ENCODE results near the gene NR1D1.

The NR1D1 gene

DNA sequence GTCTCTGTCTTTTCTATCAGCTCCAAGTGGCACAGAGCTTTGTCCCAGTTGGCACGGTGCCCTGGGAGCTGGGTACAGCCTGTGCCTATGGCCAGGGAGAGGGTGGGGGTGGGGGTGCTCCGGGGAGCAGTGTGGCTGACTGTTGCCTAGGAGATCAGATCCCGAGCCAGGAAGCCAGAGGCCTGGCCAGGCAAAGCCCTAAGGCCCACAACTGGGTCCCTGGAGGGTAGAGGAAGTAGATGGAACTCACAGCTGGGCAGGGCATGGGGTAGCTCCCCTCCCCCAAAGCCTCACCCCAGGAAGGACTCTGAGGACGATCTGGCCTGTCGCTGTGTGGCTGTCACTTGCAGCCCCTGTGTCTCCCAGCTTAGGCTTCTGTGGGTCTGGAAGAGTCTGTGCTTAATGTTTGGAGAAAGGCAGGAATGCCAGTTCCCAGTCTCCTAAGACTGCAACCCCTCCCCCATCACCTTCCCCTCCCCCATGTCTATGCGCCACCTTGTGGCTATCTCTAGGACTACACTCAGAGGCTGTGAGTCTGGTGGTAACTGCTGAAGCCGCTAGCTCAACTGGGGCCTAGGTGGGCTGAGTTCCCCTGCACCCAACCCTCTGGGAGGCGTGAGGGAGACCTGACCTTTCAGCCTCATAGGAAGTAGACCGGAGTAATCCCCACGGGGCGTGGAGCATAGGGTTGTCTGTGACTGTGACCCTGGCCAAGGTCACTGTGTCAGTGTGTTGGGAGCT, 25.0 kb downstream of the NR1D1 start:
- peak; percentile 90 for DNase-seq (ENCODE audit: low spot score)

DNA sequence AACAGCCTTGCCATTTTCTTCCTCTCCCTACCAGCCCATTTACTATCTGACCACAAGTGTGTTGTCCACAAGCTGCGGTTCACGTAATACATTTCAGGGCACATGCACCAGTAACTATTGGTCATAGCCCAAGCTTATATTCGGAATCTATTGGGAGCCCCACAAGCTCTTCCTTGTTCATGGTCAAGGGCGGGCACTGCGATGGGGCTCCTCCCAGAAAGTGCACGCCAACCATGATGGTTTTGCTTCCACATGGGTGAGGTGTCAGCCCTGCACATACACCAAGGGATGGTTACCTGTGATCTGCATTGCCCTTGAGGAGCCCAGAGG, 25.6 kb downstream of the NR1D1 start:
- DNase-seq (ENCODE audit: low spot score) = no peak

DNA sequence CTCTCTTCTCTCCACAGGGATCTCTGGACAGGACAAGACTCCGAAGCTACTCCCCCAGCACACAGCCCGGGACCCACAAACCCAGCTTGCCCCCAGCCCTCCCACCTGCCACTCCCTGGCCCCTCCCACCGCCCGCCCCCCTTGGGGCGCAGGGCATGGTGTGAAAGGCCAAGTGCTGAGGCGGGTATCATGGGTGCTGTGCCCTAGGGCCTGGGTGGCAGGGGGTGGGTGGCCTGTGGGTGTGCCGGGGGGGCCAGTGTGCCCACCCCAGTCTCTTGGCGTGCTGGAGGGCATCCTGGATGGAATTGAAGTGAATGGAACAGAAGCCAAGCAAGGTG, 26.2 kb downstream of the NR1D1 start:
- no peak for DNase-seq (ENCODE audit: low spot score)

DNA sequence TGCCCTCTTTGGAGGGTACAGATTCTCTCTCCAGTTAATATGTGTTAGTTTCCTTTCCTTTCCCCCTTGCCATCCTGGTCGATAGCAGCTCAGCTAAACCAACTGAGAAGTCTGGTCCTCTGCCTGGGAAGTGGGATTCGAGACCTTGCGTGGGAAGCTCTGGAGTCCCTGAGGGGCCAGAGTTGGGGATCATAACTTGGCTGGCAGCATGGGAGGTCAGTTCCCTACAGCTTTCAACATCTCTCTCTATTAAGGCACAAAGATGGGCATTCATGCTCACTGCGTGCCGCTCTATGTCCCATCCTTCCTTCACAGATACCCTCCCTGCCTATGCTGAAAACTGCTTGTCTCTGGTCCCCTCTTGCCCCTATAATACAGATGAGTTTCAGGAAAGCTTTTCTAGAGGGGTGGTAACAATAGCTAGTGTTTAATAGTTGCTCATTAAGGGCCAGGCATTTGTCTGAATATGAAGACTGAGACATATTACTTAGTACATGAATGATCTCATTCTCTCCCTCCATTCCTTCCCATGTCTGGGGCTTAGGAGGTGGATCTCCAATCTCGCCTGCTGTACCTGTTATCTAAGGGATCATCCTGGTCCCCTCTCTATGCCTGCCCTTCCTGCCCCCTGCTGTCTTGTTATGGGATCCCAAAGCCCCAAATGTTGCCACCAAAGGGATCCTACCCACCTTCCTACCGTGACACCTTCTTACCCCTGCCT, 26.8 kb downstream of the NR1D1 start:
- DNase-seq (ENCODE audit: low spot score) = no peak

DNA sequence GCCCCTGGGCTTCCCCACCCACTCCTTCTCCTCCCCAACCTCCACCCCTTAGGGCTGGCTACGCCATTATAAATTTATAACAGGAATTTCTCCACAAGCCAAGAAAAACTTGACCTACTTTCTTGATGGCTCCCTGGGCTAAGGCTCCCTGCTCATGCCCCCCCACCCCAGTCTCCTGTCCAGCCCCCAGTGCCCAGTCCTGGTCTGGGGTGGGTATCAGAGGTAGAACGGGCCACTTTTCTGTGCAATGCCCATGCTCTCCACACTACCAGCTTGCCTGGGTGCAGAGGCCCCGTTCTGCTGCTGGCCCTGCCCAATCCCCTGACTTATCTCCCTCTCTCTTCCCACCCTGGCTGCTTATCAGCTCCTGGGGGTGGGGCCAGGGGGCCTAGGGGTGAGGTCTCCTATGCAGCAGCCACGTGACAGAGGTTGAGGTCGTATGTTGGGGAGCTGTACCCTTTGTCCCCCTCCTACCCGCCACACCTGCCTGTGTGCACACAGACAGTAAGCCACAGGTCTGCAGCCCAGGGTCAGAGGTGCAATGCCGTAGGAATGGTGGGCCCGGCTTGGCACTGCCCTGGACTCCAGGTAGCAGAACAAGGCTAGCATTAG, 27.5 kb downstream of the NR1D1 start:
- no peak for DNase-seq (ENCODE audit: low spot score)

DNA sequence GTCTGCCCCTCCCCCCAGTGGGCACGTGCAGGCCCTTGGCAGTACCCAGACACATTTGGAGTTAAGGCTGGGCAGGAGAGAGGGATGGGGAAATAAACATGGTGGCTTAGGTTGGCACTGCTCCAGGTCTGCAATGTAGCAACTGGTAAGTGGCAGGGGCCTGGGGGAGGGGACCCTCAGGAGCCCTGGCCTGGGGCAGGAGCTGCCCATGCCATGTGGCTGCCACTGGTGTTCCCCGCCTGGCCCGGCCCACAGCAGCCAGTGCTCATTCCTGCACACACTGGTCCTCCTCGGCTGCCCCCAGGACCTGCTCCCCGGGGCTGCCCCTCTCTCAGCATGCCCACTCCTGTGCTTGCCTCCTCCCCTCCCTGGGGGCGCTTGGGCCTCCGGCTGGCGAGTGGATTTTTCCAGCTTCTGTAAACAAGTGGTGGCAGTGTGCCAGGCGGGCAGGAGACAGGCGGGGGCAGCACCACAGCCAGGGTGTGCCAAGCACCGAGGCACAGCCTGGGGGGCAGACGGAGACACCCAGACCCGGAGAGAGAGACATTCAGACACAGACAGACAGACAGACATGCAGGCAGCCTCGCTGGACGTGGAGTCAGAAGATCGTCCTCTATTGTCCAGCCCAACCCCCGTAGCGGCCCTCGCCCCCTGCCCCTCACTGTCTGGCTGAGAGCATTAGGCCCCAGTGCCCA, 28.2 kb downstream of the NR1D1 start:
- no peak for DNase-seq (ENCODE audit: low spot score)

DNA sequence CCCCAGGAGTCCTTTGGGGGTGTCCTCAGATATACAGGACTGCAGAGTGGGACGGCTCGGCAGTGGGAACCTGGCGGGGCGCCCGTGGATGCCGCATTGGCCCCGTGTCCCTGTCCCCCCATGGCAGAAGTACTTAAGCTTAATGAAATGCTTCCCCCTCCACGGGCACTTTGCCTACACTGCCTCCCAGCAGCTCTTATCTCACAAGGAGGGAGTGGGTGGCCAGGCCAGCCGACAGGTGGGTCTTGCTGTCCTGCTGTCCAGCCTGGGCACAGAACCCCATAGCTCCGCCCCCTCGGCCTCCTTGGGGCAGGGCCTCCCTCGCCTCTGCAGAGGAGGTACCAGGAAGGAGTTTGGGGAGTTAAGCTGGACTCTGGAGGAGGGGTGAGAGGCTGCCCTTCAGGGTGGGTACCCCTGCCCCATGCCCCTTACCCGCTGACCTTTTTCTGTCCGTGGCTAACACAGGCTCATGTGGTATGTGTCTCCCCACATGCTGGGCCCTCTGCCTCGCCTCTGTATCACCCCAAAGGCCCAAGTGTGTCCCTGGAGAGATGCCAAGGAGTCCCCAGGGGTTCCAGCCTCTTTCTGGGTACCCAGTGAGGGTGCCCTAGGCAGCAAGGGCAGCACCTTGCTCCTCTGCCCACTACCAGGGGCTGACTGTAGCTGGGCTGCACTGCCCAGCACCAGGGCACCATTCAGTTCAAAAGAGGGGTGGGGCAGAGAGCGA, 28.9 kb downstream of the NR1D1 start:
- peak; percentile 61 for DNase-seq (ENCODE audit: low spot score)

DNA sequence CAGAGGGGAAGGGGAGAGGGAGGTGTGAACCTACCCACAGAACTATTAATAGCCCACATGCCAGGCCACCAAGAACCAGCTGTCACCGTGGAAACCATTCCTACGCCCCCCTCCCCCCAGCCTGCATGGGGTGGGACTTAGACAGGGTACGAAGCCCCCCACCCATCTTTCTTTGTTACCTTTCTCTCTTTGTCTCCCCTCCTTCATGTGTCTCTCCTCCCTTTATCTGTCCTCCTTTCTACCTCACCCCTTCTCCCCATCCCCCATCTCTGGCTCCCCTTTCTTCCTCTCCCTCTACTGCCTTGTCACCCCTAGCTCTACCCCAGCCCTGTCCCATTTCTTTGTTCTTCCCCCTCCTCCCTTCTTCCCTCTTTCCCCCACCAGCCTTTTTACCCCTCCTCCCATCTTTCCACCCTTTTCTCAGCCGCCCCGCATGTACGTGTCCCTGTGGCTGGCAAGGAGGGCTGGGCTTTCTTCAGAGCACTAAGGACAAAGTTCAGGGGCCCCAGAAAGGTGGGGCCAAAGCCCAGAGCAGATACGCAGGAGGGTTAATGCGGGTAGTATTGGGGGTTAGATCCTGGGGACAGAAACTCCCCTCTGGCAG, 29.6 kb downstream of the NR1D1 start:
- no peak for DNase-seq (ENCODE audit: low spot score)

DNA sequence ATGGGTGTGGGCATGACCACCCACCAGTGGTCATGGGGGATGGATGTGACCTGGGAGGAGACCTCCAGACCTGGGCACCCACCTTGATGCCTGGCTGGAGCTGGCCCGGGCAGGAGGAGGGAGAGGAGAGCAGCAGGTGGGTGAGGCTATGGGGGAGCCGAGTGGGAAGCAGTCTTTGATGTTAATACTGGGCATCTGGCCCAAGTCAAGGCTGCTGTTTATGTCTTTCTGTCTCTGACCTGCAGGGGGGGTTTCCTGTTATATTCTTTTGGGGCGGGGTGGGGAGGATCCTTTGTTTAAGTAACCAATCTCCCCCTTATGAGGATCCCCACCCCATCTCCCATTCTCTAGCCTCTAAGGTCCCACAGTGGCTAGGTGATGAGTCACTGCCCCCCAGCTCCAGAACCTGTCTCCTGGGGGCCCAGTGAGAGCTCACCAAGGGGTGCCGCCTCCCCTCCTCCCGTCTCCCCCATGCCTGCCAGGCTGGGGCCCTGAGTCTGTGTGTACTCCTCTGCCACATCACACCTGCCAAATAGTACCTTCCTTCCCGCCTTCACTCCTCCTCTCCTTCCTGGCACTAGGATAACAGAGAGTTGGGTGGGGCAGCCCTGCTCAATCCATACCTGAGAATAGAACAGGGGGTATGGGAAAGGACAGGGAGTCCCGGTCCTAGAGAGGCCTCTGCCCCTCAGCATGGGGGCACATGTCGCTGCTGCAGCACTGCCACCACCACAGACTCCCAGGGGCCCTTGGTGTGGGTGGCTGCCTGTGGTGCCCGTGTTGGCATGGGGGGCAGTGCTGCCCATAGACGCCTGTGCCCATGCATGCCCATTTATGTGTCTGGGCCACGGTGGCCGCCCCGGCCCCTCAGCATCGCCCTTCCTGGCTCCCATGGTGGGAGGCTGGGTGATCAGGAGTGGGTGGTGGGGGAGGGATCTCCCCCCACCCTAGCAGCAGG, 30.4 kb downstream of the NR1D1 start:
- DNase-seq (ENCODE audit: low spot score) = peak; percentile 47

DNA sequence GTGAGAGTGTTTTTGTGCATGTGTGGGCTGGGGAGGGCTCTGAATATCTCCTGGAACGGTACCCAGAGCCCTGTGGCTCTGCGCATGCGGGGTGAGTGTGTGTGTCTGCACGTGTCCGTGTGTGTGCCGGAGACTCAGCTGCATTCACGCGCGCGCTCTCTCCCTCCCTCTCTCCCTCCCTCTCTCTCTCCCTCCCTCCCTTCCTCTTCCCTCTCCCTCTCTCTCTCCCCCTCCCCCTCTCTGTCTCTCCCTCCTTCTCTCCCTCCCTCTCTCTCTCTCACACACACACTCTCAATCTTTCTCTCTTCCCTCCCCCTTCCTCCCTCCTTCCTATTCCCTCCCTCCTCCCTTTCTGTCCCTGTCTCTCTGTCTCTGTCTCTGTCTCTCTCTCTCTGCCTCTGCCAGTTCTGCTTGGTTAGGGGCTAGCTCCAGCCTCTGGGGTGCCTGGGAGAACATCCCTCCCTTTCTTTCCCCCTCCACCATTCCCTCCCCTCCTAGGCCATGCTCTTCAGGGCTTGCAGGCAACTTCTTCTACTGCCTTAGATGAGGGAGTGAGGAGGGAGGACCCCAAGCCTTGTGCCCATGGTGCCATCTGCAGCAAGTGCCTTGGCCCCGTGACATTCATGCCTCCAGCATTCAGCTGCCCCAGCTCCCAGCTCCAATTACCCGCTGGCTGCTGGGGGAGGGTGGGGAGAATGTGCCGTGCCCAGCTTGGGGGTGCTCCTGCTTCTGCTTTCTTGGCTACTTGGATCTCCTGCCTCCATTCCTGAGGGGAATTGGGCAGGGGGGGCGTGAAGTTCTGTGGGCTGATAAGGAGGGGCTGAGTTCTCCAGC, 31.3 kb downstream of the NR1D1 start:
- peak; percentile 54 for DNase-seq (ENCODE audit: low spot score)

DNA sequence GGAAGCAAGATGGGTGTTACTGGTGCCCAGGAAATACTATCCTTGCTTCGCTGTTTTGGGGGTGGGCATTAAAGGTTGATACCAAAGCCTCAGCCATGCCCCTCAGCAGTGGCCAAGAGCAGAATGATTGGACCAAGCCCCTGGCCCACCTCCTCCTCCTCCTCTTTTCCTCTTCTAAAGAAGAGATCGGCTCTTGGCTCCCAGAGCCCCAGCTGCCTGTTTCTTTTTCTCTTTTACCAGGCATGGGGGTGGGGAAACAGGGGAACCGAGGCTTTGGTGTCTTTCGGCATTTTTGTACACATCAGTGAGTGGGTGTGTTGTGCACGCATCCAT, 31.8 kb downstream of the NR1D1 start:
- DNase-seq (ENCODE audit: low spot score) = peak; percentile 66

DNA sequence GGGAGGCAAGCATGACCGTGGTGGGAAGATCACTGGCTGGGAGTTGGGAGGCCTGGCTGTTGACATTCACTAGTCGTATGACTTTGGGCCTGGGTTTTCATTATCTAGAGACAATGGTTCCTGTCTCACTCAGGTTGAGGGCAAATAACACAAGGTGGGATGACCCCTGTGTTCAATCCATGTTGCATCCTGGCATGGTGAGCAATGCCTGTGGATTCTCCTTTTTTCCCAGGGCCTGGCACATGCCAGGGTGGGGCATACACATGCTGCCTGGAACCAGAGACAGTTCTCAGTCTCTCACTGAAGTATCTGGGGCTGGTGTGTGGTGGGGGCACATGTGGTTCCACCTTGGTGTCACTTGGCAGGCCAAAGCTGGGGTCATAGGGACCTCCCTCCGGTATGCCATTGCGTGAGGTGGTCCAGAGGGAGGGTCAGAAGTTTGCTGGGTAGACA, 32.2 kb downstream of the NR1D1 start:
- peak; percentile 52 for DNase-seq (ENCODE audit: low spot score)

DNA sequence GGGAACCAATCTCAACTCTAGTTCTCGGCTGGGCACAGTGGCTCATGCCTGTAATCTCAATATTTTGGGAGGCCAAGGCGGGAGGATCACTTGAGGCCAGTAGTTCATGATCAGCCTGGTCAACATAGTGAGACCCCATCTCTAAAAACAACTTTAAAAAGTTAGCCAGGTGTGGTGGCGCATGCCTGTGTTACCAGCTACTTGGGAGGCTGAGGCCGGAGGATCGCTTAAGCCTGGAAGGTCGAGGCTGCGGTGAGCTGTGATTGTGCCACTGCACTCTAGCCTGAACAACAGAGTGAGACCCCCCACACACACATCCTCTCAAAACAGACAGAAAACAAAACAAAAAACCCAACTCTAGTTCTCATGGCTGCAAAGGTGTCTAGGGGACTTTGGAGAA, 32.7 kb downstream of the NR1D1 start:
- no peak for DNase-seq (ENCODE audit: low spot score)

DNA sequence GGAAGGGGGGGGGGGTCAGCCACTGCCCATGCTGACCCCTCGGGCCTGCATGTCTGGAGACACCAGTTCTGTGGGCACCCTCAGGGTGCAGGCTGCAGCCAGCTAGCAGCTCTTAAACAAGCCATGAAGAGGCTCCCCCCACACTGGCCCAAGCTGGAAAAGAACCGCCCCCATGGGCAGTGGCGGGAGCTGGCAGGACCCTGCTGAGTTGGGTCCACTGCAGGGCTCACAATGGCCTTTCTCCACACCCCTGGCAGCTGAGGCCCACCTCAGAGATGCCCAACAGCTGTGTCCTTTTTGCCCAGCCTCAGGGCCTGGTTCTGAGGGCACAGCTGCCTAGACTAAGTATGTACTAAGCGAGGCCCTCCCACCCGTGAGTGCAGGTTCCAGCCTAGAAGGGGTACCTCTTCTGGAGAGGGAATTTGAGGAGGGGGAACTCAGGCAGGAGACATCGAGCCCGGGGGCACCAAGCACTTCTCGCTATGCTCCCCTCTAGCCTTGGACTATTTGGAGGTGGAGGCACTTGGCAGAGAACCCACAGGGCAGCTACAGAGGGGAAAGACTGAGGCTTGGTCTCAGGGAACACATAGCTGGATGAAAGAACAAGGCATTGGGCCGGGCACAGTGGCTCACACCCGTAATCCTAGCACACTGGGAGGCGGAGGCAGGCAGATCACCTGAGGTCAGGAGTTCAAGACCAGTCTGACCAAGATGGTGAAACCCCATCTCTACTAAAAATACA, 34.4 kb downstream of the NR1D1 start:
- DNase-seq (ENCODE audit: low spot score) = peak; percentile 74

DNA sequence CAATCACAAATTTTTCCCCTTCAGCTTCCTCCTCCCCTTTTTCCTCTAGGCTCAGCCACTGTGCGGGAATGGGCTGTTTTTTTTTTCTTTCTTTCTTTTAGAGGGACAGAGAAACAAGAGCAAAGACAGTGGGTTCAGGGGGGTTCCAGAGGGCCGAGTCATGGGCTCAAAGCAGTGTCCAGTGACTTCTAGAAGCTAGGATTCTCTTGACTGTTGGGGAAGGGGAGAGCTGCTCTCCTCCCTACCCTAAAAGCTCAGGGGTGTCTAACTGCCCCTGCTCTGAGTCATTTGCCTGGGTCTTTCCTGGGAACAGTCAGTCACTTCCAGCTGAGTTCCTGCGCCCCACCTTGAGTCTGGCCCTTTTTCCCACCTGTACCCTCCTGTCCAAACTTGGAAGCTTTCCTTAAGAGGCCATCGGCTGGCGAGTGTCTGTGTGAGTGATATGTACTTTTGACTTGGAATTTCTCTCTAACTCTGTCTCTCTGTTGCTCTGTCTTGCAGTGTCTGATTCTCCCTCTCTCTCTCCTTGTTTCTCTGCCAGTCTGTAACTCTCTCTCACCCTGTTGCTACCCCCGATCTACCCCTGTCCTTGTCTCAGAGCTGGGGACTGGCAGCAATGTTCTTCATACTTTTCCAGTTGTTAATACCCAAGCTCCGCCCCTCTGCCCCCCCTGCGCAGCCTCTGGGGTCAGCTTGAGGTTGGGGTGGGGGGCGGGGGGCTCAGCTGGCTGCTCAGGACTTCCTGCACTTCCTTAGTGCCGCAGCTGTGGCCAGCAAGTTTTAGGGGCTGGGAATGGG, 35.2 kb downstream of the NR1D1 start:
- DNase-seq (ENCODE audit: low spot score) = no peak

DNA sequence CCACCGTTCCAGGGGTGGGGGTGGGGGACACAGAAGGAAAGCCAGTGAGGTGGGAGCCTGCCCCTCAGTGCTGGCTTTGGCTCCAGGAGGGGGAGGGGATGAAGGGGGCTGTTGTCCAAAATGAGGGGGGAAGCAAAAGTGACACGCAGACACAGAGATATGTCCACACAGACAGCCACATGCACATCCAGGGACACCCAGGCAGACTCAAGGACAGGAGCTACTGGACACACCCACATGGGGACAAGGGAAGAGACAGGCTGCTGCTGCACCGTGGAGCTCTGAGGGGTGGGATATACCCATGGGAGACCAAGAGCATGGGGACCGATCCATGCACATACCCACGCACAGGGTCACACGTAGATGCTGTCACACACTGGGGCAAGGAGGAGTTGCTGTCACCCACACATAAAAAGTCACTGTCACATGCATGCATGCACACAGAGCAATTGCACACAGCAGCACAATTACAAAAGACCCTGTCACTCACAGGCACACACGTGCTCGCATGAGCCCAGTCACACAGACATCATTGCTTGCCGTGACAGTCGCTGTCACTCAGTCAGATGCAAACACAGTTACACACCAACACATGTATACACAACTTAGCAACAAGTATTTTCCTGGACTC, 36.4 kb downstream of the NR1D1 start:
- peak; percentile 52 for DNase-seq (ENCODE audit: low spot score)

DNA sequence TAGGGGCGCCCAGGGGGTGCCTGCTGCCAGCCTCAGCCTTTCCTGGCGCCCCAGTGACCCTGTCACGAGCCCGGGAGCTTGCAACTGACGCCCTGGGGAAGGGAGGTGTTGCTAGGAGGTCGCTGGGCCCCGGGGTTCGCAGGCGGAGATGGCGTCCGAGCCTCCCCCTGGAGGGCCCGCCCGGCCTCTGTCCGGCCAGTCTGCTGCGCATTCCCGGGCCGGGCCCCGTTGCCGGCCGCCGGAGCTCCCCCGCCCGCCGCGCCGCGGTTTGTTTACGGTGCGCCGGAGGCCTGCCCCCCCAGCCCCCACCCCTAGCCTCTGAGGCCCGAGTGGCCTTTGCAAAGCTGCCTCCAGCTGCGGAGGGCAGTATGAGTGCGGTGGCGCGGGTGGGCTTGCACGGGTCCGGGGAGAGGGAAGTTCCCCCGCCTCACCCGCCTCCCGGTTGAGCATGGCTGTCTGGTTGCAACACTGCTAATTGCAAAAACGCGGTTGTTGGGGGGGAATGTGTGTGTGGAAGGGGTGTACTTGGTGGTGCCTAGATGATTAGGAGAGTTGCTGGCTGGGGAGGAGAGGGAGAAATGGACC, 37.1 kb downstream of the NR1D1 start:
- DNase-seq (ENCODE audit: low spot score) = peak; percentile 92
